ENCODE measurements around the gene STRIT1. TPM values are rescaled to one million over a fixed set of nuclear protein-coding genes. Genes with fewer than 3 reads are reported as not detected.

The STRIT1 gene
- total RNA-seq, 1 experiment from 2014 or later, result not detected

GRCh38 chr3:155327871-155328270, 34.4 kb upstream of the STRIT1 start:
- TF ChIP-seq POLR2AphosphoS5 (IDR thresholded peaks at IDR 0.05; ENCODE audit: low read depth, low read length) (no peak), REST (IDR thresholded peaks at IDR 0.05; ENCODE audit: insufficient read depth in 1 of 2, low read depth in 2 of 2, low read length in 1 of 2) (no peak), SIN3A (IDR thresholded peaks at IDR 0.05; ENCODE audit: borderline replicate concordance, insufficient read depth, low read depth, low read length) (no peak), TCF7L2 (IDR thresholded peaks at IDR 0.05; ENCODE audit: low read depth, low read length) (no peak), CTCF (IDR thresholded peaks at IDR 0.05) (no peak)
- in situ Hi-C loops (cut with HindIII; ENCODE audit: low pct_unique_long_range_greater_than_20kb, low sequenced_read_pairs), result no loop called here
- DNase-seq (ENCODE audit: low read depth, low spot score) (no peak), ATAC-seq (no peak)
- Histone ChIP-seq H3K27me3 (ENCODE audit: control insufficient read depth, insufficient read depth, low read length) (no peaks in the 10 kb centered on the region; the same call in 1 of the 2 replicates), H3K9me3 (ENCODE audit: control insufficient read depth, insufficient read depth, low read depth, low read length) (no peaks in the 10 kb centered on the region), H3K27ac (ENCODE audit: low read length) (no peak overlapping the region), H3K4me1 (ENCODE audit: control insufficient read depth, insufficient read depth, low read length) (no peaks in the 10 kb centered on the region), H3K4me3 (ENCODE audit: low read depth in 2 of 2, low read length in 2 of 2) (no peak overlapping the region), H3K36me3 (ENCODE audit: control insufficient read depth, insufficient read depth, low read length) (no peaks in the 10 kb centered on the region)
- intact Hi-C loops (cut with micrococcal nuclease; ENCODE audit: unreplicated experiment), result no loop called here
- CTCF ChIA-PET, result no interaction called here
- BruUV-seq (replicated peaks), result no TSS peak
- POLR2A ChIA-PET, result no interaction called here

GRCh38 chr3:155327430-155327829, 33.9 kb upstream of the STRIT1 start:
- in situ Hi-C loops (cut with HindIII; ENCODE audit: low pct_unique_long_range_greater_than_20kb, low sequenced_read_pairs) (no loop called here), intact Hi-C loops (cut with micrococcal nuclease; ENCODE audit: unreplicated experiment) (no loop called here)
- no peaks in the 10 kb centered on the region; the same call in 1 of the 2 replicates for H3K27me3 ChIP-seq (ENCODE audit: control insufficient read depth, insufficient read depth, low read length)
- TF ChIP-seq REST (IDR thresholded peaks at IDR 0.05; ENCODE audit: insufficient read depth in 1 of 2, low read depth in 2 of 2, low read length in 1 of 2) (no peak), SIN3A (IDR thresholded peaks at IDR 0.05; ENCODE audit: borderline replicate concordance, insufficient read depth, low read depth, low read length) (no peak), POLR2AphosphoS5 (IDR thresholded peaks at IDR 0.05; ENCODE audit: low read depth, low read length) (no peak), TCF7L2 (IDR thresholded peaks at IDR 0.05; ENCODE audit: low read depth, low read length) (no peak), CTCF (IDR thresholded peaks at IDR 0.05) (no peak)
- no TSS peak for BruUV-seq (replicated peaks)
- no peaks in the 10 kb centered on the region for H3K4me1 ChIP-seq (ENCODE audit: control insufficient read depth, insufficient read depth, low read length)
- no peak overlapping the region for H3K27ac ChIP-seq (ENCODE audit: low read length)
- ATAC-seq (no peak), DNase-seq (ENCODE audit: low read depth, low spot score) (no peak)
- ChIA-PET CTCF (no interaction called here), POLR2A (no interaction called here)
- no peaks in the 10 kb centered on the region for H3K36me3 ChIP-seq (ENCODE audit: control insufficient read depth, insufficient read depth, low read length)
- H3K4me3 ChIP-seq (ENCODE audit: low read depth in 2 of 2, low read length in 2 of 2), result no peak overlapping the region
- no peaks in the 10 kb centered on the region for H3K9me3 ChIP-seq (ENCODE audit: control insufficient read depth, insufficient read depth, low read depth, low read length)

Measured in Panc1 (cell line).